GM12878 (cell line): ENCODE data around the gene MAB21L3. TPM values are rescaled to one million over a fixed set of nuclear protein-coding genes. Genes with fewer than 3 reads are reported as not detected.

Experiments
- ATAC-seq: fragments of 200-7000 bp; cut with Tn5 transposase; 3 replicates; pipeline ENCODE4 v1.9.1; 2020; ENCODE audit warnings: mild to moderate bottlenecking, moderate library complexity
- BruUV-seq: library from RNA; stranded (reverse); fragments of 400-500 nt; replicated peaks from 2 replicates; lab custom pipeline; 2021; lab: Mats Ljungman, UMichigan
- CTCF ChIA-PET: fragments of 300-600 bp; sonication (Branson Sonifier 250); formaldehyde crosslinking; extraction: SDS; loops from one replicate; lab custom pipeline; 2021; ENCODE audit warnings: inconsistent platforms; lab: Yijun Ruan, JAX
- POLR2A ChIA-PET: fragments of 350-600 bp; formaldehyde crosslinking; extraction: SDS; loops from one replicate; lab custom pipeline; 2021; ENCODE audit warnings: inconsistent platforms; lab: Charles Lee
- RAD21 ChIA-PET: fragments of 300-600 bp; sonication (Branson Sonifier 250); formaldehyde crosslinking; loops from one replicate; lab custom pipeline; 2023; ENCODE audit warnings: antibody characterized with exemption; ENCODE audit not compliant: unreplicated experiment; lab: Charles Lee
- SMC1A ChIA-PET: fragments of 300-600 bp; sonication (Branson Sonifier 250); formaldehyde crosslinking; loops from one replicate; lab custom pipeline; 2023; ENCODE audit not compliant: unreplicated experiment, uncharacterized antibody; lab: Charles Lee
- DNase-seq: peaks from one replicate; pipeline ENCODE4 v3.0.0-alpha.2; 2011; ENCODE audit warnings: low read depth, low spot score
- FAIRE-seq: peaks from 3 replicates; lab custom pipeline; 2011; peaks lifted over from hg19 to GRCh38; lab: Jason Lieb, UNC
- H2AFZ ChIP-seq: 2 replicates; pipeline ENCODE4 v1.6.0; 2011; ENCODE audit warnings: low read depth, low read length, control low read depth; ENCODE audit not compliant: control insufficient read depth
- H3K27ac ChIP-seq: 2 replicates; pipeline ENCODE4 v1.5.1; 2011; ENCODE audit warnings: control low read depth; ENCODE audit not compliant: control insufficient read depth, insufficient read depth
- H3K27me3 ChIP-seq, 2 experiments: replicated peaks in 1 of 2; 2 replicates each; pipeline versions ENCODE4 v1.6.0 to v1.6.1; 2011; ENCODE audit warnings: low read length in 1 of 2; ENCODE audit not compliant: control insufficient read depth in 2 of 2, insufficient read depth in 2 of 2
- H3K36me3 ChIP-seq, 2 experiments: 2 replicates each; pipeline ENCODE4 v1.5.1; 2011; ENCODE audit warnings: low read length in 1 of 2; ENCODE audit not compliant: control insufficient read depth in 2 of 2, insufficient read depth in 2 of 2
- H3K4me1 ChIP-seq: 2 replicates; pipeline ENCODE4 v1.6.1; 2011; ENCODE audit warnings: mild to moderate bottlenecking, low read length, moderate library complexity, mixed read lengths; ENCODE audit not compliant: control insufficient read depth, insufficient read depth
- H3K4me2 ChIP-seq: 2 replicates; pipeline ENCODE4 v1.6.0; 2011; ENCODE audit warnings: control low read depth; ENCODE audit not compliant: control insufficient read depth, insufficient read depth
- H3K4me3 ChIP-seq: fragments of 200-600 bp; sonication (generic); 2 replicates; pipeline ENCODE4 v1.5.1; 2016
- H3K79me2 ChIP-seq: 2 replicates; pipeline ENCODE4 v1.6.0; 2011; ENCODE audit warnings: low read length; ENCODE audit not compliant: control insufficient read depth, insufficient read depth
- H3K9ac ChIP-seq: 2 replicates; pipeline ENCODE4 v1.8.0; 2011; ENCODE audit warnings: low read length, control low read depth, mixed read lengths; ENCODE audit not compliant: control insufficient read depth, insufficient read depth
- H3K9me3 ChIP-seq: replicated peaks from 3 replicates; pipeline ENCODE4 v1.5.1; 2011; ENCODE audit warnings: mild to moderate bottlenecking, low read length; ENCODE audit not compliant: control insufficient read depth, insufficient read depth
- H4K20me1 ChIP-seq: 2 replicates; pipeline ENCODE4 v1.6.0; 2011; ENCODE audit not compliant: control insufficient read depth, insufficient read depth
- CREB1 ChIP-seq: IDR thresholded peaks from 2 replicates; pipeline ENCODE4 v1.6.1; 2012; ENCODE audit warnings: low read depth, mild to moderate bottlenecking, inconsistent platforms
- FOXM1 ChIP-seq: IDR thresholded peaks from 2 replicates; pipeline ENCODE4 v1.6.1; 2012; ENCODE audit warnings: low read depth, mild to moderate bottlenecking, inconsistent platforms, low read length, moderate library complexity
- HDAC6 ChIP-seq: fragments of 200-600 bp; sonication (generic); IDR thresholded peaks from one replicate; pipeline ENCODE4 v1.8.0; 2017; ENCODE audit warnings: antibody characterized with exemption; ENCODE audit not compliant: unreplicated experiment
- MEF2A ChIP-seq: IDR thresholded peaks from 2 replicates; pipeline ENCODE4 v1.6.1; 2011; ENCODE audit warnings: low read depth, mild to moderate bottlenecking, low read length, moderate library complexity; ENCODE audit not compliant: insufficient read depth
- MTA3 ChIP-seq: IDR thresholded peaks from 2 replicates; pipeline ENCODE4 v1.6.1; 2012; ENCODE audit warnings: low read length, inconsistent platforms, borderline replicate concordance
- NFYB ChIP-seq: IDR thresholded peaks from 2 replicates; pipeline ENCODE4 v1.6.1; 2011; ENCODE audit warnings: low read depth, mild to moderate bottlenecking, low read length, improper control_type of control experiment, moderate library complexity; ENCODE audit not compliant: insufficient read depth
- NR2C2 ChIP-seq: IDR thresholded peaks from 2 replicates; pipeline ENCODE4 v1.6.1; 2011; ENCODE audit warnings: borderline replicate concordance, low read depth; ENCODE audit not compliant: control insufficient read depth, insufficient read length
- POLR2AphosphoS2 ChIP-seq: IDR thresholded peaks from 2 replicates; pipeline ENCODE4 v1.6.1; 2011; ENCODE audit warnings: low read depth, mild to moderate bottlenecking, low read length, improper control_type of control experiment, moderate library complexity
- SP1 ChIP-seq: IDR thresholded peaks from one replicate; pipeline ENCODE4 v1.6.1; 2011; ENCODE audit warnings: low read depth, low read length
- SPI1 ChIP-seq: IDR thresholded peaks from 2 replicates; pipeline ENCODE4 v1.6.1; 2011; ENCODE audit warnings: low read depth, mild to moderate bottlenecking, low read length, moderate library complexity, borderline replicate concordance; ENCODE audit not compliant: insufficient read depth
- TAF1 ChIP-seq: IDR thresholded peaks from 2 replicates; pipeline ENCODE4 v1.6.1; 2011; ENCODE audit warnings: mild to moderate bottlenecking, low read depth, low read length, borderline replicate concordance
- TARDBP ChIP-seq: IDR thresholded peaks from 2 replicates; pipeline ENCODE4 v1.6.1; 2016; ENCODE audit warnings: borderline replicate concordance
- USF2 ChIP-seq: IDR thresholded peaks from 2 replicates; pipeline ENCODE4 v1.6.1; 2011; ENCODE audit warnings: low read depth, low read length, improper control_type of control experiment, borderline replicate concordance
- WGBS: methylation state at CpG from one replicate; pipeline ENCODE4 v1.1.6; 2016; ENCODE audit warnings: low lambda C conversion rate; ENCODE audit not compliant: insufficient replicate concordance, insufficient coverage; ENCODE audit errors: missing lambda C conversion rate; 5-methylcytosine and 5-hydroxymethylcytosine counted together
- in situ Hi-C: fragments of 300-500 bp; cut with MboI; formaldehyde crosslinking; loops from 9 replicates; pipeline ENCODE4 v1.14.3; 2018; ENCODE audit warnings: mixed read lengths
- intact Hi-C: fragments of 100-400 bp; cut with micrococcal nuclease; formaldehyde crosslinking; loops from one replicate; pipeline ENCODE4 v1.14.2; 2022; ENCODE audit not compliant: unreplicated experiment
- polyA plus RNA-seq, 11 experiments: library from polyadenylated mRNA; depleted of rRNA in 4 of 11; unstranded in 6 of 11; stranded (reverse) in 5 of 11; fragments of >200 nt; fragmentation: Nextera tagmentation in 4 of 11; fragmentation: Illumina TruSeq in 1 of 11; extraction: Ambion mirVana in 4 of 11; extraction: Trizol in 1 of 11; gene quantifications; 1 replicate in 1 of 11; 2 replicates in 10 of 11; pipeline versions ENCODE4 v1.2.1 to v1.2.3, GENCODE V29; 2011 to 2016; ENCODE audit warnings: inconsistent platforms in 2 of 11, missing spikeins in 2 of 11, low read depth in 1 of 11
- total RNA-seq, 4 experiments: library from RNA; depleted of rRNA in 3 of 4; stranded (reverse); fragments of >200 nt in 3 of 4; fragmentation: Illumina TruSeq in 1 of 4; extraction: Trizol in 1 of 4; gene quantifications; 2 replicates each; pipeline versions ENCODE4 v1.2.1 to v1.2.3, GENCODE V29; 2013 to 2021
- TF ChIP-seq, protein P1 (sequence below): IDR thresholded peaks from 2 replicates; pipeline ENCODE4 v1.6.1; 2012; ENCODE audit warnings: low read depth, low read length, improper control_type of control experiment

The MAB21L3 gene
- total and polyA plus RNA-seq, 10 of the 15 experiments (the other 5 are each of a cell fraction or from before 2014, with no cell fraction given): 0.18 to 18.6 (median 1.3) TPM

DNA sequence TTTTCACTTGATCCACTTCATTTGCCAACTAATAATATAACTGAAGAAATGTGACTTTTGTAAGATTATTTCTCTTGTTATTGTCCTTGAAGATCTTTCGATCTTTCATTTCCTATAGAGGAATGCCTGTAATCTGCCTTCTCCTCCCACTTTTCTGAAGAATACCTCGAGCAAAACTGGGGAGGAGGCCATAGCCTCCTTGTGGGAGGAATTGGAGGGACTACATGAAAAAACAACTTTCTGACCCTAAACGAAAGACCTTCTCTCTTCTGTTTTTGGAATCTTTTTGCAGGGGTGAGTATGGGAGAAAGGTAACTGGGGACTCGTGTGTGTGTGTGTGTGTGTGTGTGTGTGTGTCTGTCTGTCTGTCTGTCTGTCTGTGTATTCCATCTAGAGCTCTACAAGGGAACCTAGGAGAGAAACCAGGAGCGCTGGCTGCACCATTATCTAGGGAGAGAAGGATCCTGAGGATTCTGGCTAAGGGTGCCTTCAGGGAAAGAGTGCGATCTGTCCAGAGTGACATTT, 32.4 kb upstream of the MAB21L3 start:
- CTCF ChIA-PET: no interaction called here
- POLR2A ChIA-PET: interaction anchor here (1.2 kb wide), 1 partner anchor 10 kb away, joined by 3 read pairs; no protein-coding TSS in a partner anchor
- no TSS peak for BruUV-seq
- Histone ChIP-seq H3K4me1 (no peaks in the 10 kb centered on the region), H3K27ac (no peak overlapping the region), H2AFZ (no peak overlapping the region), H3K36me3 (no peaks in the 10 kb centered on the region), H3K9ac (no peak overlapping the region), H3K4me2 (no peak overlapping the region), H3K79me2 (no peaks in the 10 kb centered on the region), H3K4me3 (no peak overlapping the region), H4K20me1 (no peaks in the 10 kb centered on the region), H3K9me3 (no peaks in the 10 kb centered on the region), H3K27me3 (no peaks in the 10 kb centered on the region)
- no peak for TF ChIP-seq FOXM1
- in situ Hi-C loops: no loop called here
- ATAC-seq: no peak
- SMC1A ChIA-PET: interaction anchor here (1.3 kb wide), 1 partner anchor 53 kb away, joined by 3 read pairs; no protein-coding TSS in a partner anchor
- 46% methylated on average over 6 of the region's 6 CpGs for WGBS
- RAD21 ChIA-PET: no interaction called here
- no peak for FAIRE-seq
- intact Hi-C loops: no loop called here
- no peak for DNase-seq

GRCh38 chr1:116087628-116088027, 23.6 kb upstream of the MAB21L3 start:
- TF ChIP-seq POLR2AphosphoS2: no peak
- TF ChIP-seq TAF1: no peak
- TF ChIP-seq MEF2A: no peak
- no peak for TF ChIP-seq NR2C2
- TF ChIP-seq NFYB: no peak
- TF ChIP-seq, protein P1, sequence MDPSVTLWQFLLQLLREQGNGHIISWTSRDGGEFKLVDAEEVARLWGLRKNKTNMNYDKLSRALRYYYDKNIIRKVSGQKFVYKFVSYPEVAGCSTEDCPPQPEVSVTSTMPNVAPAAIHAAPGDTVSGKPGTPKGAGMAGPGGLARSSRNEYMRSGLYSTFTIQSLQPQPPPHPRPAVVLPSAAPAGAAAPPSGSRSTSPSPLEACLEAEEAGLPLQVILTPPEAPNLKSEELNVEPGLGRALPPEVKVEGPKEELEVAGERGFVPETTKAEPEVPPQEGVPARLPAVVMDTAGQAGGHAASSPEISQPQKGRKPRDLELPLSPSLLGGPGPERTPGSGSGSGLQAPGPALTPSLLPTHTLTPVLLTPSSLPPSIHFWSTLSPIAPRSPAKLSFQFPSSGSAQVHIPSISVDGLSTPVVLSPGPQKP: no peak
- no peak for TF ChIP-seq SP1
- no peak for TF ChIP-seq HDAC6
- TF ChIP-seq MTA3: no peak
- TF ChIP-seq SPI1: no peak
- TF ChIP-seq TARDBP: no peak
- no peak for TF ChIP-seq CREB1
- TF ChIP-seq USF2: no peak
- TF ChIP-seq, all 136 proteins: peak for 0
- Histone ChIP-seq H4K20me1 (no peaks in the 10 kb centered on the region), H3K4me3 (no peak overlapping the region), H3K9ac (no peak overlapping the region), H3K79me2 (no peaks in the 10 kb centered on the region), H2AFZ (no peak overlapping the region), H3K27me3 (no peaks in the 10 kb centered on the region), H3K4me2 (no peak overlapping the region), H3K27ac (no peak overlapping the region), H3K4me1 (no peaks in the 10 kb centered on the region), H3K36me3 (no peaks in the 10 kb centered on the region), H3K9me3 (no peaks in the 10 kb centered on the region; the same call in 2 of the 3 replicates)
- BruUV-seq: no TSS peak
- FAIRE-seq (no peak), DNase-seq (no peak), ATAC-seq (no peak)
- ChIA-PET SMC1A (no interaction called here), RAD21 (no interaction called here), CTCF (interaction anchor here (1.2 kb wide), 1 partner anchor 20 kb away, joined by 3 read pairs; no protein-coding TSS in a partner anchor), POLR2A (no interaction called here)
- intact Hi-C loops (no loop called here), in situ Hi-C loops (no loop called here)
